ENCODE measurements around the gene LYRM4. TPM values are rescaled to one million over a fixed set of nuclear protein-coding genes. Genes with fewer than 3 reads are reported as not detected.

LYRM4 gene
- total RNA-seq, 1 donor from 2014 or later, result 22.4 TPM

GRCh38 chr6:5073992-5074391 is 186.8 kb downstream of the LYRM4 start:
- DNase-seq (no peak), ATAC-seq (no peak)
- intact Hi-C loops (cut with DNase I), result no loop called here
- Histone ChIP-seq H3K36me3 (no peaks in the 10 kb centered on the region), H3K4me1 (no peaks in the 10 kb centered on the region), H3K27ac (no peak overlapping the region), H3K27me3 (ENCODE audit: low read depth) (no peaks in the 10 kb centered on the region), H3K9me3 (no peaks in the 10 kb centered on the region), H3K4me3 (no peak overlapping the region)
- TF ChIP-seq, protein P1, sequence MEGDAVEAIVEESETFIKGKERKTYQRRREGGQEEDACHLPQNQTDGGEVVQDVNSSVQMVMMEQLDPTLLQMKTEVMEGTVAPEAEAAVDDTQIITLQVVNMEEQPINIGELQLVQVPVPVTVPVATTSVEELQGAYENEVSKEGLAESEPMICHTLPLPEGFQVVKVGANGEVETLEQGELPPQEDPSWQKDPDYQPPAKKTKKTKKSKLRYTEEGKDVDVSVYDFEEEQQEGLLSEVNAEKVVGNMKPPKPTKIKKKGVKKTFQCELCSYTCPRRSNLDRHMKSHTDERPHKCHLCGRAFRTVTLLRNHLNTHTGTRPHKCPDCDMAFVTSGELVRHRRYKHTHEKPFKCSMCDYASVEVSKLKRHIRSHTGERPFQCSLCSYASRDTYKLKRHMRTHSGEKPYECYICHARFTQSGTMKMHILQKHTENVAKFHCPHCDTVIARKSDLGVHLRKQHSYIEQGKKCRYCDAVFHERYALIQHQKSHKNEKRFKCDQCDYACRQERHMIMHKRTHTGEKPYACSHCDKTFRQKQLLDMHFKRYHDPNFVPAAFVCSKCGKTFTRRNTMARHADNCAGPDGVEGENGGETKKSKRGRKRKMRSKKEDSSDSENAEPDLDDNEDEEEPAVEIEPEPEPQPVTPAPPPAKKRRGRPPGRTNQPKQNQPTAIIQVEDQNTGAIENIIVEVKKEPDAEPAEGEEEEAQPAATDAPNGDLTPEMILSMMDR (IDR thresholded peaks at IDR 0.05), result no peak

DNA sequence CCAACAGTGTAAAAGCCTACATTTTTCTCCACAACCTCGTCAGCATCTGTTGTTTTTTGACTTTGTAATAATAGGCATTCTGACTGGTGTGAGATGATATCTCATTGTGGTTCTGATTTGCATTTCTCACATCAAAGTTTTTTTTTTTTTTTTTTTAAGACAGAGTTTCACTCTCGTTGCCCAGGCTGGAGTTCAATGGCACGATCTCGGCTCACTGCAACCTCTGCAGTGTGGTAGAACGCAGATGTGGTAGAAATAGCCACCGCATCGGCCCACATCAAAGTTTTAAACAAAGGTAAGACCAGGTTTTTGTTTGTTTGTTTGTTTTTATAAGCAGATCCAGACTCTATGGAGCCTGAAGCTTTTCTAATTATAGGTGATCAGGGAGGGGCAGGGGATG is 188.3 kb downstream of the LYRM4 start:
- no peak for ATAC-seq
- no peaks in the 10 kb centered on the region for H3K27me3 ChIP-seq (ENCODE audit: low read depth)
- no peaks in the 10 kb centered on the region for H3K4me1 ChIP-seq
- no peaks in the 10 kb centered on the region for H3K36me3 ChIP-seq
- no peak for DNase-seq
- no peak overlapping the region for H3K27ac ChIP-seq
- TF ChIP-seq, protein P1 (IDR thresholded peaks at IDR 0.05), result no peak
- H3K4me3 ChIP-seq, result no peak overlapping the region
- intact Hi-C loops (cut with DNase I), result no loop called here
- H3K9me3 ChIP-seq, result no peaks in the 10 kb centered on the region

- H3K4me1 ChIP-seq, result no peaks in the 10 kb centered on the region
- TF ChIP-seq, protein P1 (IDR thresholded peaks at IDR 0.05), result no peak
- no peak overlapping the region for H3K4me3 ChIP-seq
- ATAC-seq, result no peak
- no peak overlapping the region for H3K27ac ChIP-seq
- no peaks in the 10 kb centered on the region for H3K27me3 ChIP-seq (ENCODE audit: low read depth)
- no peaks in the 10 kb centered on the region for H3K36me3 ChIP-seq
- no peak for DNase-seq
- intact Hi-C loops (cut with DNase I), result no loop called here
- H3K9me3 ChIP-seq, result no peaks in the 10 kb centered on the region
Observed at GRCh38 chr6:5071216-5071615, 189.5 kb downstream of the LYRM4 start.

DNA sequence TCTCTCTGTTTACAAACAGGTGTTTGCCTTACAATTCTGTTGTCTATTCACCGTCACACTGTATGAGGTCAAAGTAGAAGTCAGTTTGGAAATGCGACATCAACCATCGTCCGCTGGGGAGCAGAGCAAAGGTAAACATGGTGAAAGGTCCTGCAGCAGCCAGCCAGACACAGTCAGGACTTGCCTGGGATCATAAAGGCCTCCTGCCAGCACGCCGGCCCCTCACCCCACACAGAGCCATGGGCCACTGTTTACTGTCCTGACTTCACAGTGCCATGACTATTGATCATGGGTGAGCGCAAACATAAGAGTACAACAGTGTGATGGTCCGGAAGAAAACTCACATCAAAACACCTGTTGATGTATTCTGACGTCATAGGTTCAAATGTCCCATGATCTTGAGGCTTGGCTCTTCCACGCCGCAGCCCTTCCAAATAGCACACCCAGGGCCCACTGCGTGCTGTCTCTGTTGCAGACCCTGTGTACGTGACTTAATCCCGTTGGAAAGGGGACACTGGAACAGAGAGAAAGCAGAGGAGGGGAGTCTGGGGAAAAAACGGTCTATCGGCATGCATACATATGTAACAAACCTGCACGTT is 192.5 kb downstream of the LYRM4 start:
- no peak for ATAC-seq
- TF ChIP-seq, protein P1 (IDR thresholded peaks at IDR 0.05), result no peak
- intact Hi-C loops (cut with DNase I), result no loop called here
- Histone ChIP-seq H3K4me3 (no peak overlapping the region), H3K9me3 (no peaks in the 10 kb centered on the region), H3K27ac (no peak overlapping the region), H3K27me3 (ENCODE audit: low read depth) (no peaks in the 10 kb centered on the region), H3K4me1 (no peaks in the 10 kb centered on the region), H3K36me3 (no peaks in the 10 kb centered on the region)
- DNase-seq, result no peak

GRCh38 chr6:5067305-5067704 is 193.4 kb downstream of the LYRM4 start:
- intact Hi-C loops (cut with DNase I), result no loop called here
- no peaks in the 10 kb centered on the region for H3K36me3 ChIP-seq
- H3K4me1 ChIP-seq, result no peaks in the 10 kb centered on the region
- ATAC-seq (no peak), DNase-seq (no peak)
- H3K27ac ChIP-seq, result no peak overlapping the region
- H3K9me3 ChIP-seq, result no peaks in the 10 kb centered on the region
- H3K27me3 ChIP-seq (ENCODE audit: low read depth), result no peaks in the 10 kb centered on the region
- TF ChIP-seq, protein P1 (IDR thresholded peaks at IDR 0.05), result no peak
- no peak overlapping the region for H3K4me3 ChIP-seq
